ACC112 (cell line): ENCODE results near the gene LYPD4.
"Not testable (repeated sequence)": the region's sequence is repeated elsewhere in the genome, so short reads cannot be mapped to it uniquely, and the experiment has no call there.

Source experiments
- H2AFZ ChIP-seq: fragments of 200-600 bp; sonication (generic); one replicate; pipeline ENCODE4 v1.6.0; 2017; ENCODE audit warnings: antibody characterized with exemption, low read length; ENCODE audit not compliant: unreplicated experiment
- H3K27ac ChIP-seq: fragments of 200-600 bp; sonication (generic); 2 replicates; pipeline ENCODE4 v1.5.1; 2014; ENCODE audit warnings: low read depth, mild to moderate bottlenecking, antibody characterized with exemption, low read length, moderate library complexity
- H3K27me3 ChIP-seq: fragments of 200-600 bp; sonication (generic); 2 replicates; pipeline ENCODE4 v1.6.1; 2014; ENCODE audit warnings: mild to moderate bottlenecking, antibody characterized with exemption, low read length, moderate library complexity, mixed read lengths; ENCODE audit not compliant: insufficient read depth
- H3K36me3 ChIP-seq: fragments of 200-600 bp; sonication (generic); 2 replicates; pipeline ENCODE4 v1.6.1; 2016; ENCODE audit warnings: mild to moderate bottlenecking, antibody characterized with exemption, low read length, moderate library complexity, mixed read lengths; ENCODE audit not compliant: insufficient read depth
- H3K4me1 ChIP-seq: fragments of 200-600 bp; sonication (generic); one replicate; pipeline ENCODE4 v1.6.1; 2016; ENCODE audit warnings: low read length, mixed read lengths; ENCODE audit not compliant: insufficient read depth, unreplicated experiment, control insufficient read depth
- H3K4me3 ChIP-seq: fragments of 200-600 bp; sonication (generic); 2 replicates; pipeline ENCODE4 v1.5.1; 2014; ENCODE audit warnings: mild to moderate bottlenecking, low read depth, low read length
- H3K79me2 ChIP-seq: fragments of 200-600 bp; sonication (generic); one replicate; pipeline ENCODE4 v1.6.0; 2016; ENCODE audit warnings: low read length; ENCODE audit not compliant: control insufficient read depth, unreplicated experiment, insufficient read depth

The LYPD4 gene

GRCh38 chr19:41796901-41797300 lies 47.6 kb downstream of the LYPD4 start:
- no peak overlapping the region for H2AFZ ChIP-seq
- H3K27me3 ChIP-seq: peaks cover 18% of the 10 kb centered on the region
- no peaks in the 10 kb centered on the region for H3K79me2 ChIP-seq
- H3K4me1 ChIP-seq: no peaks in the 10 kb centered on the region
- H3K36me3 ChIP-seq: no peaks in the 10 kb centered on the region
- H3K4me3 ChIP-seq: no peak overlapping the region
- no peak overlapping the region for H3K27ac ChIP-seq

- Histone ChIP-seq H2AFZ (no peak within 1 kb of the TSS), H3K27me3 (peaks cover 21% of the 10 kb centered on the region), H3K4me3 (no peak within 1 kb of the TSS), H3K79me2 (no peaks in the 10 kb centered on the region), H3K36me3 (no peaks in the 10 kb centered on the region), H3K4me1 (no peaks in the 10 kb centered on the region), H3K27ac (no peak within 1 kb of the TSS)
Measured at GRCh38 chr19:41796362-41796761, 48.1 kb downstream of the LYPD4 start, which contains the start of gene CEACAM3. Gene CEACAM3, plus strand, starts transcription at chr19:41796587. Its CDS starts 91 bp downstream, at chr19:41796678.

- Histone ChIP-seq H3K27me3 (peaks cover 22% of the 10 kb centered on the region), H3K36me3 (no peaks in the 10 kb centered on the region), H3K27ac (no peak overlapping the region), H3K4me3 (no peak overlapping the region), H3K4me1 (no peaks in the 10 kb centered on the region), H2AFZ (no peak overlapping the region), H3K79me2 (no peaks in the 10 kb centered on the region)
Measured at GRCh38 chr19:41795031-41795461, 49.4 kb downstream of the LYPD4 start.

GRCh38 chr19:41793414-41793727 lies 51.1 kb downstream of the LYPD4 start:
- Histone ChIP-seq H2AFZ (no peak overlapping the region), H3K79me2 (no peaks in the 10 kb centered on the region), H3K27ac (no peak overlapping the region), H3K36me3 (no peaks in the 10 kb centered on the region), H3K4me1 (no peaks in the 10 kb centered on the region), H3K27me3 (peaks cover 25% of the 10 kb centered on the region), H3K4me3 (no peak overlapping the region)

GRCh38 chr19:41792513-41793413 lies 51.7 kb downstream of the LYPD4 start:
- Histone ChIP-seq H3K36me3 (no peaks in the 10 kb centered on the region), H3K4me3 (no peak overlapping the region), H2AFZ (no peak overlapping the region), H3K4me1 (no peaks in the 10 kb centered on the region), H3K79me2 (no peaks in the 10 kb centered on the region), H3K27me3 (peaks cover 27% of the 10 kb centered on the region), H3K27ac (no peak overlapping the region)

- H3K27me3 ChIP-seq: peaks cover 50% of the 10 kb centered on the region
- not testable (repeated sequence) for H3K36me3 ChIP-seq, H2AFZ ChIP-seq, H3K79me2 ChIP-seq, H3K4me1 ChIP-seq, H3K4me3 ChIP-seq, H3K27ac ChIP-seq
Measured at GRCh38 chr19:41789053-41789452, 55.4 kb downstream of the LYPD4 start.

- H3K27ac ChIP-seq, H3K4me1 ChIP-seq, H3K79me2 ChIP-seq, H3K36me3 ChIP-seq, H3K4me3 ChIP-seq, H2AFZ ChIP-seq: not testable (repeated sequence)
- peaks cover 52% of the 10 kb centered on the region for H3K27me3 ChIP-seq
Measured at GRCh38 chr19:41788518-41788917, 56.0 kb downstream of the LYPD4 start.
